NCI-H460 (cell line): ENCODE measurements around the gene ZNF709. TPM values are rescaled to one million over a fixed set of nuclear protein-coding genes. Genes with fewer than 3 reads are reported as not detected.
A peak's percentile ranks its signal among the peaks of the same experiment; 100 is the strongest.
"Not testable (repeated sequence)": the region's sequence is repeated elsewhere in the genome, so short reads cannot be mapped to it uniquely, and the experiment has no call there.

ENCODE experiments used
- DNase-seq: peaks from one replicate; pipeline ENCODE4 v3.0.0-alpha.2; 2016; ENCODE audit warnings: low read depth; ENCODE audit errors: extremely low read depth
- small RNA-seq, 2 experiments: library from RNA; depleted of rRNA; stranded (forward); fragments of <200 nt; gene quantifications; one replicate each; pipeline ENCODE3, GENCODE V24; 2014
- total RNA-seq: library from RNA; depleted of rRNA; stranded (reverse); fragments of >200 nt; shearing (Covaris generic); gene quantifications from 2 replicates; pipeline ENCODE4 v1.2.3, GENCODE V29; 2014; rRNA removed

The ZNF709 gene
- total RNA-seq, 1 experiment from 2014 or later, result 0.15 TPM

- not testable (repeated sequence) for DNase-seq
Measured at GRCh38 chr19:12464139-12464538, 20.5 kb downstream of the ZNF709 start.

- no peak for DNase-seq
Measured at GRCh38 chr19:12453495-12453894, 31.1 kb downstream of the ZNF709 start.

- DNase-seq, result no peak
Measured at GRCh38 chr19:12450844-12451243, 33.8 kb downstream of the ZNF709 start.

GRCh38 chr19:12448808-12449207 lies 35.8 kb downstream of the ZNF709 start:
- no peak for DNase-seq

- peak; percentile 92 for DNase-seq
Measured at GRCh38 chr19:12440541-12441316, 43.9 kb downstream of the ZNF709 start, which contains the start of gene ZNF443. Gene ZNF443 (minus strand): TSS chr19:12441021. CDS start chr19:12440914, 107 bp downstream.

- DNase-seq, result not testable (repeated sequence)
Measured at GRCh38 chr19:12439686-12440540, 44.7 kb downstream of the ZNF709 start.

GRCh38 chr19:12430726-12431299 lies 53.8 kb downstream of the ZNF709 start:
- not testable (repeated sequence) for DNase-seq

- DNase-seq, result no peak
Measured at GRCh38 chr19:12425888-12426274, 58.7 kb downstream of the ZNF709 start.

- DNase-seq, result no peak
Measured at GRCh38 chr19:12425236-12425887, 59.3 kb downstream of the ZNF709 start.

- not testable (repeated sequence) for DNase-seq
Measured at GRCh38 chr19:12417273-12417672, 67.3 kb downstream of the ZNF709 start.

- no peak for DNase-seq
Measured at GRCh38 chr19:12411893-12412292, 72.7 kb downstream of the ZNF709 start.

Small RNAs within 50 kb of the gene (small RNA-seq; reads per million reads assigned to genes)
- 0 reads per million in 2 experiments for gene MTCO1P27
- gene PPIAP20, result 0 reads per million in 2 experiments

Other genes starting within 250 kb of the ZNF709 start
- 0.17 and 0.32 TPM in 2 replicates for gene ZNF44, start 189.9 kb downstream of the ZNF709 start, total RNA-seq
- not detected in 2 replicates for gene ZNF563, start 151.2 kb downstream of the ZNF709 start, total RNA-seq
- gene ZNF442, start 119.1 kb downstream of the ZNF709 start, total RNA-seq, result not detected in 2 replicates
- 1.6 and 2.5 TPM in 2 replicates for gene ZNF799, start 83.5 kb downstream of the ZNF709 start, total RNA-seq
- gene ZNF443, start 43.8 kb downstream of the ZNF709 start, total RNA-seq, result 1.1 and 1.4 TPM in 2 replicates
- 3.5 and 4.1 TPM in 2 replicates for gene ZNF564, start 66.7 kb upstream of the ZNF709 start, total RNA-seq
- 1.7 and 1.8 TPM in 2 replicates for gene ZNF490, start 126.0 kb upstream of the ZNF709 start, total RNA-seq
- 14.3 and 15.2 TPM in 2 replicates for gene ZNF791, start 126.1 kb upstream of the ZNF709 start, total RNA-seq
- gene MAN2B1, start 181.9 kb upstream of the ZNF709 start, total RNA-seq, result 21.5 and 27.7 TPM in 2 replicates
- gene WDR83, start 182.0 kb upstream of the ZNF709 start, total RNA-seq, result 5.8 and 7.7 TPM in 2 replicates
- gene DHPS, start 197.1 kb upstream of the ZNF709 start, total RNA-seq, result 75.7 and 83.6 TPM in 2 replicates
- not detected in 2 replicates for gene GNG14, start 203.2 kb upstream of the ZNF709 start, total RNA-seq
- 6.2 and 6.9 TPM in 2 replicates for gene FBXW9, start 211.8 kb upstream of the ZNF709 start, total RNA-seq
- 17.4 and 23.4 TPM in 2 replicates for gene TNPO2, start 239.1 kb upstream of the ZNF709 start, total RNA-seq
- 141 and 145 TPM in 2 replicates for gene TRIR, start 249.9 kb upstream of the ZNF709 start, total RNA-seq